IPS-NIHi7 (cell line): ENCODE measurements around the gene CLPTM1L.
"Not testable (repeated sequence)": the region's sequence is repeated elsewhere in the genome, so short reads cannot be mapped to it uniquely, and the experiment has no call there.

Experiments used
- DNase-seq: peaks from one replicate; pipeline ENCODE4 v3.0.0; 2012; ENCODE audit warnings: mixed read lengths; ENCODE audit errors: extremely low spot score

The CLPTM1L gene

DNA sequence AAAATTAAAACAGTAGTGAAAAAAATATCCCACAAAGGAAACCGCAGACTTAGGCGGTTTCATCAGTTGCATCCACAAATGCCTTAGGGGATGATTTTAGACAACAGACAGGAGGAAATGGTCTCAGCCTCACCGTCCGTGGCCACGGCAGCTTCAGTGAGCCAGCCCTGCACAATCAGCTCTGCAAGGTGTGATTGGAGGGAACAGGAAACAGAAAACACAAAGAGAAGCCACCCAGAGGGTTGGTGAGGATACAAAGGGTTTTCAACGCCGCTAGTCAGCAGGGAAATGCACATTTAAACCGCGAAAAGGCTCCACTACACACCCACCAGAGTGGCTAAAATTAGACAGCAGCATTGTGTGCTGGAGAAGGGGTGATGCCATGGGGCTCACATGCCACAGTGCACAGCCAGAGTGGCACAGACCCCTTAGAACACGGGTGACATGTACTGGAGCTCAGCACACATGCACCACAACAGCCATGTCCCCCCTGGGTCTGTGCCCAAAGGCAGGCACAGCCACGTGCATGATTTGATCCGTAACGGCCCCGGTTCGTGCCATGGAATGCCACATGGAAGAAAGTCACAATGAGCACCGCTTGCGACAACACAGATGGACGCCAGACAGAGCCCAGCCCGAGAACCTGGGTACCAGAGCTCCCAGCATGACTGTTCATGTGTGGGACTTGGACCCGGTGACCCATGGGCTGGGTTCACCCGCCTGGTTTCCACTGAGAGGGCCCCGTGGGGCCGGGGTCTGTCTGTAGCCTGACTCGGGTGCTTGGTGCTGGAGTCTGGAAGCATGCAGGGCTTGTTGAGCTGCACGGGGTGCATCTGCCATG, 31.7 kb downstream of the CLPTM1L start:
- no peak for DNase-seq

DNA sequence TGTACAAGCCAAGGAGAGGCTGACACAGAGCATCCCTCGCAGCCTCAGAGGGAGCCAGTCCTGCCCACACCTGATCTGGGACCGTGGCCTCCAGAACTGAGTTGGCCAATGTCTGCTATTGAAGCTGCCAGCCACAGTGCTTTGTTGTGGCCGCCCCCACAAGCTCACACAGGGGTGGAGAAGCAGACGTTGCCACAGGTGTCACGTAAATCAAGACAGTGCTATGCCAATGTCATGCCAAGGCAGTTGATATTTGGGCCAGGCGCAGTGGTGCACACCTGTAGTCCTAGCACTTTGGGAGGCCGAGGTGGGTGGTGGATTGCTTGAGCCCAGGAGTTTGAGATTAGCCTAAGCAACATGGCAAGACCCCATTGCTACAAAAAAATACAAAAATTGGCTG, 32.7 kb downstream of the CLPTM1L start:
- DNase-seq: no peak

DNA sequence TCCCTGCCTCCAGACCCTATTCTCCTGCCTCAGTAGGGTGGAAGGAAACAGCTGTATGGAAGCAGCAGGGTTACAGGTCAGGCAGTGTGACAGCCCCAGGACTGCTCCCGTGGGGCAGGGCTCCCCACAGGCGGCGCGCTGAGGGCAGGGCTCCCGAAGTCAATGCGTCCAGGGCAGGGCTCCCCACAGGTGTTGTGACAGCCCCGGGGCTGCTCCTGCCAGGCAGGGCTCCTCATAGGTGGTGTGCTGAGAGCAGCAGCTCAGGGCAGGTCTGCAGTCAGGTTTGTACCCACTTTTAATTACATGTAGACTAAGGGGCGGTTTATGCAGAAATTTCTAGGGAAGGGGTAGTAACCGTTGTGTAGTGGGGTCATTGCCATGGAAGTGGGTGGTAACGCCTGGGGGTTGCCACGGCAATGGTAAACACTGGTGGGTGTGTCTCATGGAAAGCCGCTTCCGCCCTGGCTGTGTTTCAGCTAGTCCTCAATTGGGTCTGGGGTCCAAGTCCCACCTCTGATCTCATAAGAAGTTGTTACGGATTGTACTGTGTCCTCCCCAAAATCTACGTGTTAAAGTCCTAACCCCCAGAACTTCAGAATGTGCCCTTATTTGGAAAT, 33.4 kb downstream of the CLPTM1L start:
- no peak for DNase-seq

GRCh38 chr5:1310118-1310517, 34.8 kb downstream of the CLPTM1L start:
- DNase-seq: no peak

GRCh38 chr5:1304033-1304432, 40.9 kb downstream of the CLPTM1L start:
- DNase-seq: no peak

- DNase-seq: no peak
Observed at GRCh38 chr5:1302258-1302657, 42.6 kb downstream of the CLPTM1L start.

GRCh38 chr5:1300581-1301083, 44.3 kb downstream of the CLPTM1L start:
- DNase-seq: no peak

DNA sequence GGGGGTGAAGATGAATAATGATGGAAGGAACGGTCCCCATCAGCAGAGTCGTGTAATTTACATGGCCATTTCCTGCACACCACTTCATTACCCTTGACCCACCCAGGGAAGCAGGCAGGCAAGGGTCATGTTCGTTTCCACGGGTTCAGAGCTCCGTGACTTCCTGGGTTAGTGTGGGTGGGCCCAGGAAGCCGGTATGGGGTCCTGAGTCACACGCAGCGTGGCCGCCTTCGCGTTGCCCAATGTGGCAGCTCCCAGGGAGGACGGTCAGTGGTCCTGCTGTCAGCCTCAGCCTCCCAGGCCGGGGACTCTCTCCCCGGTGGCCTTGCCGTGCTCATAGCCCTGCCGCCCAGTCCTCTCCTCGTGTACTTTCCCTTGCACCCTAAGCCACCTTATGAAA, 44.9 kb downstream of the CLPTM1L start:
- no peak for DNase-seq

- DNase-seq: no peak
Observed at GRCh38 chr5:1299511-1299850, 45.4 kb downstream of the CLPTM1L start.

DNA sequence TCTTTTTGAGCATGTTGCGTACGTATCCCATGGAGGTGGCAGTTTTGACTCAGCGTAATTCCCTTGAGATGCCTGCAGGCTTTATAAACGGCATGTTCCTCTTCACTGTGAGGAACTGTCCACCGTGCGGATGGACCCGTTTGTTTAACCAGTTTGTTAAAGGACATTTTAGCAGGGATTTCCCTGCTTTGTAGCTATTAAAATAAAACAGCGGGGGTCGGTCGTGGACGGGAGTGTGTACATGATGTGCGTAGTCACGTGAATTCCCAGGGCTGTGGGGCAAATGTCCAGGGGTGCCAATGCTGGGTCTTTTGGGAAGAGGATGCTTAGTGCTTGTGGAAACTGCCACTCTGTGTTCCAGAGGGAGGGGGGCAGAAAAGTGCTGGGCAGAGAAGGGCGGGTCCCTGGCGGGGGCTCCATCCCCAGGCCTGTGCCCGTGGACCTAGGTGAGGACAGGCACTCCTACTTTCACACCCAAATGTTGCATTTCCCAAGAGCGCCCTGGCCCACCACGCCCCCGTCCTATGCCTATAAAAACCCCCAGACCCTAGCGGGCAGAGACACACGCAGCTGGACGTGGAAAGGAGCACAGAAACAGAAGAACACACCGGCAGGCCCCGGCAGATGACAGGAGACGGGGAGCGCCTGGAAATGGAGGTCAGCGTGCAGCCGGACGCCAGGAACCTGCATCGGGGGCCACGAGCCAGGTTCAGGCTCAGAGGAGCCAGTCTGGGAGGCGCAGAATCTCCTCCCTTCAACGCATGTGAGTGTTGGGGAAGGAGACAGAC, 46.0 kb downstream of the CLPTM1L start:
- DNase-seq: no peak

- DNase-seq: no peak
Observed at GRCh38 chr5:1298067-1298551, 46.8 kb downstream of the CLPTM1L start.

DNA sequence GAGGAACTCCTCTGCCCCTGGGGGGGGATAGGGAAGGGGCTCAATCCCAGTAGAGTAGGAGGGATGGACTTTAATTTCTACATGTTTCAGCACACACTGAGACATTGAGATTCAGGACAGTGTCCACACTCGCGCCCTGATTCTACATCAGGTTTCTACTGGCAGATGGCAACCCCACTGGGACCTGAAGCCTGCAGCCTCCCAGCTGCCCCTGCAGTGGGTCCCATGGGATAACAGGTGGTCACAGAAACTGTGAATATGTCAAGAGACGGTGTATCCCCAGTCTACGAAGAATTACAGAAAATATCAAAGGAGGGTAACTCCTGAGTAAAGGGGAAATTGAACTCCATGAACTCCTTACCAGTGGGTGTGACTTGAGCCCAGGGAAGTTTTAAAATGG, 47.7 kb downstream of the CLPTM1L start:
- DNase-seq: no peak

- DNase-seq: no peak
Observed at GRCh38 chr5:1295650-1296037, 49.3 kb downstream of the CLPTM1L start.

GRCh38 chr5:1294835-1295649, 49.9 kb downstream of the CLPTM1L start, which contains the start of gene TERT:
TSS of gene TERT (minus strand) at chr5:1295068. CDS start at chr5:1294989, 79 bp downstream.
- DNase-seq: peak; percentile 90

DNA sequence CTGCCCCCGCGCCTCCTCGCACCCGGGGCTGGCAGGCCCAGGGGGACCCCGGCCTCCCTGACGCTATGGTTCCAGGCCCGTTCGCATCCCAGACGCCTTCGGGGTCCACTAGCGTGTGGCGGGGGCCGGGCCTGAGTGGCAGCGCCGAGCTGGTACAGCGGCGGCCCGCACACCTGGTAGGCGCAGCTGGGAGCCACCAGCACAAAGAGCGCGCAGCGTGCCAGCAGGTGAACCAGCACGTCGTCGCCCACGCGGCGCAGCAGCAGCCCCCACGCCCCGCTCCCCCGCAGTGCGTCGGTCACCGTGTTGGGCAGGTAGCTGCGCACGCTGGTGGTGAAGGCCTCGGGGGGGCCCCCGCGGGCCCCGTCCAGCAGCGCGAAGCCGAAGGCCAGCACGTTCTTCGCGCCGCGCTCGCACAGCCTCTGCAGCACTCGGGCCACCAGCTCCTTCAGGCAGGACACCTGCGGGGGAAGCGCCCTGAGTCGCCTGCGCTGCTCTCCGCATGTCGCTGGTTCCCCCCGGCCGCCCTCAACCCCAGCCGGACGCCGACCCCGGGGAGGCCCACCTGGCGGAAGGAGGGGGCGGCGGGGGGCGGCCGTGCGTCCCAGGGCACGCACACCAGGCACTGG, 50.6 kb downstream of the CLPTM1L start:
- peak; percentile 49 for DNase-seq

DNA sequence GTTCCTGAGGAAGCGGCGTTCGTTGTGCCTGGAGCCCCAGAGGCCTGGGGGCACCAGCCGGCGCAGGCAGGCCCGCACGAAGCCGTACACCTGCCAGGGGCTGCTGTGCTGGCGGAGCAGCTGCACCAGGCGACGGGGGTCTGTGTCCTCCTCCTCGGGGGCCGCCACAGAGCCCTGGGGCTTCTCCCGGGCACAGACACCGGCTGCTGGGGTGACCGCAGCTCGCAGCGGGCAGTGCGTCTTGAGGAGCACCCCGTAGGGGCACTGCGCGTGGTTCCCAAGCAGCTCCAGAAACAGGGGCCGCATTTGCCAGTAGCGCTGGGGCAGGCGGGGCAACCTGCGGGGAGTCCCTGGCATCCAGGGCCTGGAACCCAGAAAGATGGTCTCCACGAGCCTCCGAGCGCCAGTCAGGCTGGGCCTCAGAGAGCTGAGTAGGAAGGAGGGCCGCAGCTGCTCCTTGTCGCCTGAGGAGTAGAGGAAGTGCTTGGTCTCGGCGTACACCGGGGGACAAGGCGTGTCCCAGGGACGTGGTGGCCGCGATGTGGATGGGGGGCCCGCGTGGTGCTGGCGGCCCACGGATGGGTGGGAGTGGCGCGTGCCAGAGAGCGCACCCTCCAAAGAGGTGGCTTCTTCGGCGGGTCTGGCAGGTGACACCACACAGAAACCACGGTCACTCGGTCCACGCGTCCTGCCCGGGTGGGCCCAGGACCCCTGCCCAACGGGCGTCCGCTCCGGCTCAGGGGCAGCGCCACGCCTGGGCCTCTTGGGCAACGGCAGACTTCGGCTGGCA, 51.3 kb downstream of the CLPTM1L start:
- no peak for DNase-seq

- DNase-seq: no peak
Observed at GRCh38 chr5:1292846-1293415, 52.0 kb downstream of the CLPTM1L start.

GRCh38 chr5:1292139-1292538, 52.8 kb downstream of the CLPTM1L start:
- no peak for DNase-seq

- no peak for DNase-seq
Observed at GRCh38 chr5:1291611-1292080, 53.3 kb downstream of the CLPTM1L start.

- not testable (repeated sequence) for DNase-seq
Observed at GRCh38 chr5:1290956-1291355, 53.9 kb downstream of the CLPTM1L start.
